Natural killer cell (primary cell): Measurements from ENCODE around the gene SPRED2. TPM values are rescaled to one million over a fixed set of nuclear protein-coding genes. Genes with fewer than 3 reads are reported as not detected.

Experiments
- ATAC-seq, 3 donors: fragments of 150-1000 bp in 2 of 3; fragments of 200-7000 bp in 1 of 3; cut with Tn5 transposase; 1 replicate in 1 of 3; 2 replicates in 2 of 3; pipeline ENCODE4 v1.10.0; 2021; ENCODE audit warnings: mild to moderate bottlenecking in 2 of 3, moderate library complexity in 2 of 3
- DNase-seq, 2 donors: peaks; one replicate each; pipeline versions ENCODE4 v3.0.0 to v3.0.0-alpha.2; 2013 to 2021; ENCODE audit warnings: mixed read lengths in 1 of 2
- H3K27ac ChIP-seq: one replicate; pipeline ENCODE4 v1.5.1; 2013; ENCODE audit warnings: mild to moderate bottlenecking, low read length
- H3K27me3 ChIP-seq: one replicate; pipeline ENCODE4 v1.6.1; 2013; ENCODE audit warnings: low read length; ENCODE audit not compliant: control insufficient read depth, insufficient read depth
- H3K36me3 ChIP-seq: one replicate; pipeline ENCODE4 v1.6.1; 2013; ENCODE audit warnings: low read length; ENCODE audit not compliant: control insufficient read depth, insufficient read depth
- H3K4me1 ChIP-seq: one replicate; pipeline ENCODE4 v1.6.1; 2013; ENCODE audit warnings: low read length; ENCODE audit not compliant: control insufficient read depth, insufficient read depth
- H3K4me3 ChIP-seq: one replicate; pipeline ENCODE4 v1.5.1; 2013; ENCODE audit warnings: low read length
- H3K9me3 ChIP-seq: one replicate; pipeline ENCODE4 v1.6.1; 2013; ENCODE audit warnings: low read length; ENCODE audit not compliant: control insufficient read depth, insufficient read depth
- H3K27ac Mint-ChIP-seq, 2 donors: one replicate each; pipeline ENCODE4 v1.8.0; 2022; ENCODE audit warnings: mild to moderate bottlenecking in 2 of 2, mixed read lengths in 2 of 2, moderate library complexity in 1 of 2
- H3K27me3 Mint-ChIP-seq, 2 donors: one replicate each; pipeline ENCODE4 v1.8.0; 2022; ENCODE audit warnings: low read depth in 2 of 2, mixed read lengths in 2 of 2
- H3K36me3 Mint-ChIP-seq: one replicate; pipeline ENCODE4 v1.8.0; 2022; ENCODE audit warnings: mixed read lengths
- H3K4me1 Mint-ChIP-seq, 2 donors: one replicate each; pipeline ENCODE4 v1.8.0; 2022; ENCODE audit warnings: mixed read lengths in 2 of 2
- H3K4me3 Mint-ChIP-seq: one replicate; pipeline ENCODE4 v1.8.0; 2022; ENCODE audit warnings: mild to moderate bottlenecking, moderate library complexity, mixed read lengths
- H3K9me3 Mint-ChIP-seq, 2 donors: one replicate each; pipeline ENCODE4 v1.8.0; 2022; ENCODE audit warnings: mixed read lengths in 2 of 2
- WGBS: methylation state at CpG from one replicate; pipeline ENCODE4 v1.1.7; 2013; ENCODE audit warnings: missing lambda C conversion rate; ENCODE audit not compliant: insufficient coverage; 5-methylcytosine and 5-hydroxymethylcytosine counted together
- intact Hi-C: fragments of 100-400 bp; cut with micrococcal nuclease; formaldehyde crosslinking; loops from one replicate; pipeline ENCODE4 v1.14.2; 2022
- total RNA-seq, 4 donors: library from RNA; stranded (reverse); fragments of 120-200 nt in 1 of 4; gene quantifications; one replicate each; pipeline versions ENCODE4 v1.2.3 to v1.2.4, GENCODE V29; 2013 to 2022
- TF ChIP-seq, protein P1 (sequence below): fragments of 200-600 bp; IDR thresholded peaks from one replicate; pipeline ENCODE4 v1.8.0; 2022; ENCODE audit warnings: antibody characterized with exemption

The SPRED2 gene
- total RNA-seq, 3 donors from 2014 or later (not counting 1 experiment from before 2014, with no cell fraction given) = 3.8 to 8.6 (median 8.3) TPM

DNA sequence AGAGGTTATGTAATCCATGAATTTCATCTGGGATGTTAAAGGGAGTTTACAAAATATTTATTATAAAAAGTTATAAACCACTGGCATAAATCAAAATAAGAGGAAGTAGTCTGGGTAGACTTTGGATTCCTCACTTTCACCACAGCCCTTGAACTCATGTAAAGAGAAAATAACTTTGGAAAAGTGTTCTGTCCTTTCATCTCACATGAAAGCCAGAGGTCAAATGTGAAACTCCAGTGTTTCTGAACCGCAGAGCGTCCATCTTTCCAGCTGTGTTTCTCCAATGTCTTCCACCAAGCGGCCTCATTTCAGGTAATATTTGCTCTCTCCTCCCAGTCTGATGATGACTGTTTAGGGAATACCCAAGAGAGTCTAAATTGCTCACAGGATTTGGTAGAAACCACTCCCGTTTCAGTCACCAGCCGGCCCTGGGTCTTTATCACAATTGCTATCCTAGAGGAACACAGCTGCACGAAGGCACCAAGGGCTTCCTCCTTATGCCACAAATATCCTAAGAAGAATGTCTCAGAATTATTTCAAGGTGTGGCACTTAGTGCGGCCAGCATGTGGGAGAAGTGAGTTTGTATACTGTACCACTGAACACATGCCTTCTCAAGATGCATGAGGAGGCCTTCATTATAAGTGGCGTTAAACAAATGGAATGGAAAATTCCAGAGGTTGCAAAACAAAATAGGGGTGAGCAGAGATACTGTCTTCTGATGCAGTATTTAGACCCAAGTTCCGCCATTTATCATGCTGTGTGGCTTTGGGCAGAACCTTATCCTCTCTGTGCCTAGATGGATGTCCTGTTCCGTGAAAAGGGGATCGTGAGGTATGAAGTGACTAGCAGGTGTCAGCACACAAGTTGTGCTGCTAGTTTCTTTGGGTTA lies 140.9 kb downstream of the SPRED2 start:
- Mint-ChIP-seq H3K36me3 (no peaks in the 10 kb centered on the region), H3K27ac (no peak overlapping the region), H3K4me1 (peaks cover 0 to 2% of the 10 kb centered on the region in 2 donors), H3K9me3 (no peaks in the 10 kb centered on the region), H3K27me3 (peaks cover 18% of the 10 kb centered on the region in 2 donors), H3K4me3 (no peak overlapping the region)
- Histone ChIP-seq H3K4me1 (no peaks in the 10 kb centered on the region), H3K36me3 (no peaks in the 10 kb centered on the region), H3K27me3 (no peaks in the 10 kb centered on the region), H3K4me3 (no peak overlapping the region), H3K27ac (no peak overlapping the region), H3K9me3 (no peaks in the 10 kb centered on the region)
- DNase-seq (no peak), ATAC-seq (no peak)
- intact Hi-C loops = no loop called here
- WGBS = 88% methylated on average over 11 of the region's 11 CpGs
- TF ChIP-seq, protein P1, sequence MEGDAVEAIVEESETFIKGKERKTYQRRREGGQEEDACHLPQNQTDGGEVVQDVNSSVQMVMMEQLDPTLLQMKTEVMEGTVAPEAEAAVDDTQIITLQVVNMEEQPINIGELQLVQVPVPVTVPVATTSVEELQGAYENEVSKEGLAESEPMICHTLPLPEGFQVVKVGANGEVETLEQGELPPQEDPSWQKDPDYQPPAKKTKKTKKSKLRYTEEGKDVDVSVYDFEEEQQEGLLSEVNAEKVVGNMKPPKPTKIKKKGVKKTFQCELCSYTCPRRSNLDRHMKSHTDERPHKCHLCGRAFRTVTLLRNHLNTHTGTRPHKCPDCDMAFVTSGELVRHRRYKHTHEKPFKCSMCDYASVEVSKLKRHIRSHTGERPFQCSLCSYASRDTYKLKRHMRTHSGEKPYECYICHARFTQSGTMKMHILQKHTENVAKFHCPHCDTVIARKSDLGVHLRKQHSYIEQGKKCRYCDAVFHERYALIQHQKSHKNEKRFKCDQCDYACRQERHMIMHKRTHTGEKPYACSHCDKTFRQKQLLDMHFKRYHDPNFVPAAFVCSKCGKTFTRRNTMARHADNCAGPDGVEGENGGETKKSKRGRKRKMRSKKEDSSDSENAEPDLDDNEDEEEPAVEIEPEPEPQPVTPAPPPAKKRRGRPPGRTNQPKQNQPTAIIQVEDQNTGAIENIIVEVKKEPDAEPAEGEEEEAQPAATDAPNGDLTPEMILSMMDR = no peak

DNA sequence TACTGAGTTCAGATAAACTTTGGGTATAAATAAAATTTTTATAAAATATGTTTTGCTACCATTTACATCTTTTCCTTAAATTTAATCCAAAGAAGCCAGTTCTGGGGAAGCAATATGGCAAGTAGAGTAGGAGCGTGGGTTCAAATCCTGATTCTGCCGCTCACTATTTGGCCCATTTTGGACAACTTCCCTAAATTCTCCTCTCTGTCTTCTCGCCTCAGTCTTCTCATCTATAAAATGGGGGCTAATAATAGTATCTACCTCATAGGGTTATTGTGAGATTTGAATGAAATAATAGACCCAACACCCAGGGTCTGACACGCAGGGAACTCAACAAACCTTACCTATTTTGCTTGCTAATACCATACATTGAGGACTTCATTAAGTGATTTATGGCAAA lies 145.0 kb downstream of the SPRED2 start:
- Histone ChIP-seq H3K4me1 (no peaks in the 10 kb centered on the region), H3K27ac (no peak overlapping the region), H3K27me3 (no peaks in the 10 kb centered on the region), H3K9me3 (no peaks in the 10 kb centered on the region), H3K36me3 (no peaks in the 10 kb centered on the region), H3K4me3 (no peak overlapping the region)
- WGBS = 100% methylated on average over 1 of the region's 4 CpGs
- Mint-ChIP-seq H3K4me1 (no peaks in the 10 kb centered on the region), H3K27ac (no peak overlapping the region), H3K36me3 (no peaks in the 10 kb centered on the region), H3K4me3 (no peak overlapping the region), H3K27me3 (no peaks in the 10 kb centered on the region), H3K9me3 (no peaks in the 10 kb centered on the region)
- DNase-seq = no peak
- no peak for ATAC-seq
- TF ChIP-seq, protein P1 = no peak
- intact Hi-C loops = no loop called here

DNA sequence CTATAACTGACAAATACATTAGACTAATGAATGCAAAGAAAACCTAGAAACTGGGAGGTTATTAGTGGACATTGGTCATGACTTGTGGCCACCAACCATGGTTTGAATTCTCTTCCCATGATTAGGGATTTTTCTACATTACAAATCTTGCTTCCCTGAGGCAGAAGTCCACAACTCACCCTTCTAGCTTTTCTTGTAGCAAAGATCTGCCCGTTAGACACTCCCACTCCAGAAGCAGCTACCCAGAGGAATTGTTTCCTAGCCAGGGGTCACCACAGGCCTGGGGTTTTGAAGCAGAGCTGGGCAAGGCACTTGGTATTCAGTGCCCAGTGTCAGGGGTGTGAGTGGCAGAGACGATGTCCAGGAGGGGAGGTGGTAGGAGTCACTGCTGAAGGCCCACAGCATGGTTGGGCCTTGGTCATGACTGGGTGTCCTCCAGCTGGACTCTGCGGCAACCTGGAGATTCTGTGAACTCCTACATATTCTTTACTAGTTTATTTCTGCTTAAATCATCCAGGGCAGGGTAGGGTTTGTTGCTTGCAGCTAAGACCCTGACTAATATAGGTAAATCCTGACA lies 149.8 kb downstream of the SPRED2 start:
- ATAC-seq (no peak), DNase-seq (no peak)
- Mint-ChIP-seq H3K36me3 (no peaks in the 10 kb centered on the region), H3K9me3 (no peaks in the 10 kb centered on the region), H3K27me3 (no peaks in the 10 kb centered on the region), H3K4me3 (no peak overlapping the region), H3K27ac (no peak overlapping the region), H3K4me1 (peaks cover 5 to 11% of the 10 kb centered on the region in 2 donors)
- intact Hi-C loops = no loop called here
- 89% methylated on average over 3 of the region's 3 CpGs for WGBS
- H3K27ac ChIP-seq = no peak overlapping the region
- H3K9me3 ChIP-seq = no peaks in the 10 kb centered on the region
- no peaks in the 10 kb centered on the region for H3K36me3 ChIP-seq
- no peaks in the 10 kb centered on the region for H3K4me1 ChIP-seq
- H3K27me3 ChIP-seq = no peaks in the 10 kb centered on the region
- no peak overlapping the region for H3K4me3 ChIP-seq
- TF ChIP-seq, protein P1 = no peak
